Measurements from ENCODE around the gene C9.
"Not testable (repeated sequence)": the region's sequence is repeated elsewhere in the genome, so short reads cannot be mapped to it uniquely, and the experiment has no call there.

The C9 gene

DNA sequence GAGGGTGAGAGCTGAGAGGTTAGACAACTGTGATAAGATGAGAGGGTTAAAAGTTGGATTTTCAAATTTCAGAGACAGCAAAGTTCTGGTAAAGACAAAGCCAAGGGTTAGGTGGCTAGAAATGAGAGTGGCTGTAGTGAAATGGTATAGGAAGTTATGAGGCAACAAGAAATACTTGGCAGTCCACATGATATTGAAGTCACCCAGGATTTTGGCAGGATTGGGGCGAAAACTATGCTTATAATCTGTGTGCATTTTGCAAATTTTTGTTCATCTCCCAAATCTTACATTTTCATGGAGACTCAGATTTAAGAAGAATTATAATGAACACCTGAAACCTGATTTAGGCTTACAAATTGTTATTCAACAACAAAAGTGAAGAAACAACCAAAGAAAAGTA is 35.6 kb downstream of the C9 start:
- DNase-seq (ENCODE audit: low read depth) = no peak

DNA sequence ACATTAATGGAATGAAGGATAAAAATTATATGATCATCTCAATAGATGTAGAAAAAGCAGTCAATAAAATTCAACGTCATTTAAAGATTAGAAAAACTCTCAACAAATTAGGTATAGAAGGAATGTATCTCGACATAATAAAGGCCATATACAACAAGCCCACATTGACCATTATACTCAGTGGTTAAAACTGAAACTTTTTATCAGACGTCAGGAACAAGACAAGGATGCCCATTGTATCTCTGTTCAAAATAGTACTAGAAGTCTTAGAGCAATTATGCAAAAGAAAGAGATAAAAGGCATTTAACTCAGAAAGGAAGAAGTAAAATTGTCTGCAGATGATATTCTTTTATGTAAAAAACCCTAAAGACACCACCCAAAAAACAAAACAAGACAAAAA is 40.8 kb downstream of the C9 start:
- DNase-seq (ENCODE audit: low read depth) = no peak

DNA sequence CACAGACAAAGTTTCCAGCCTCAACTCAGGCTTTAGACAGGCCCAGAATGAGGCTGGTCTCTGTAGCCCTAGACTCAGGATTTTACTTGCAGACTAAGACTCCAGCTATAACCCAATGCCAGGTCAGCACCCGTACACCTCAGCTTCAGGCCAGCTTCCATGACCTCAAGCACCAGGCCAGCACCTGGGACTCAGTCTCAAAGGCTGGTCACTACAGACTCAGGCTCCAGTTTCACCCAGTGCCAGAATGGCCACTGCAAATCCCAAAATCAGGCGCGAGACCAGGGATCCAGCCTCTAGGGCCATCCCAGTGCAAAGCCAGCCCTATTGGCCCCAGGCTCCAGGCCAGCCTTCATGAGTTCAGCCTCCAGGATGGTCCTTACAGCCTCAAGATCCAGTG is 44.9 kb downstream of the C9 start:
- DNase-seq (ENCODE audit: low read depth) = no peak

DNA sequence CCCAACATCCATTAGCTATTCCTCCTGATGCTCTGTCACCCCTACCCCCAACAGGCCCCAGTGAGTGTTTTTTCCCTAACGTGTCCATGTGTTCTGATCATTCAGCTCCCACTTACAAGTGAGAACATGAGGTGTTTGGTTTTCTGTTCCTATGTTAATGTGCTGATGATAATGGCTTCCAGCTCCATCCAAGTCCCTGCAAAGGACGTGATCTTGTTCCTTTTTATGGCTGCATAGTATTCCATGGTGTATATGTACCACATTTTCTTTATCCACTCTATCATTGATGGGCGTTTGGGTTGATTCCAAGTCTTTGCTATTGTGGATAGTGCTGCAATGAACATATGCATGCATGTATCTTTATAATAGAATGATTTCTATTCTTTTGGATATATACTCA is 47.8 kb downstream of the C9 start:
- not testable (repeated sequence) for DNase-seq (ENCODE audit: low read depth)

DNA sequence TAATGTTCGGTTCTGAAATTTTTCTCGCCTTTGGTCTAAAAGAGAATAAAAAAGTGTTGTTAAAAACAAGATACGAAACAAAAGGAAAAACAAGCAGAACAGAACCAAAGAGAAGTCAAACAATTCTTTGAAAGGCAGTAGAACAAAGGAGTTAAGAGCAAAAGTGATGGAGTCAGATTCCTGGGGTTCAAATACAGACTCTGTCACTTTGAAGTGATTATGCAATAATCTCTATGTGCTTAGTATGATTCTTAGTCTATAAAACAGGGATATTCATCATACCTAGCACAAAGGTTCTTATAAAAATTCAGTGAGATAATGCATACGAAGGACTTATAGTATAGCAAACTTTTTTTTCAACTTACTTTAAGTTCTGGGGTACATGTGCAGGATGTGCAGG is 48.3 kb downstream of the C9 start:
- DNase-seq (ENCODE audit: low read depth) = no peak

DNA sequence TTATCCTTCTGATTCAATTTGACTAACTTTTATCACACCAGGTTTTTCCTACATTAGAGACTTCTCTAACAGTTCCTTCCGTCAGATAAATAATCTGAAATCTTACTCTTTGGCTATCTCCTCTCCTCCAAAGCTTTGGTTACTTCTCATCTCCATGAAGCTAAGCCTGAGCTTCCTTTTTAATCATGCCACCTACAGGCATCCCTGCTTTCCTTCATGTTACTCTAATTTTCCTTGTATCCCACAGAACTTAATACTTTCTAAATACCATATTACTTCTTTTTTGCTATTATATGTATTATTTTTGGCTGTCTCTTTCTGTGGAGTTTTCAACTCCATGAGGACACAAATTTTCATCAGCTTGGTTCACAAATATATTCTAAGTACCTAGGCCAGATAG is 49.7 kb downstream of the C9 start:
- no peak for DNase-seq (ENCODE audit: low read depth)

DNA sequence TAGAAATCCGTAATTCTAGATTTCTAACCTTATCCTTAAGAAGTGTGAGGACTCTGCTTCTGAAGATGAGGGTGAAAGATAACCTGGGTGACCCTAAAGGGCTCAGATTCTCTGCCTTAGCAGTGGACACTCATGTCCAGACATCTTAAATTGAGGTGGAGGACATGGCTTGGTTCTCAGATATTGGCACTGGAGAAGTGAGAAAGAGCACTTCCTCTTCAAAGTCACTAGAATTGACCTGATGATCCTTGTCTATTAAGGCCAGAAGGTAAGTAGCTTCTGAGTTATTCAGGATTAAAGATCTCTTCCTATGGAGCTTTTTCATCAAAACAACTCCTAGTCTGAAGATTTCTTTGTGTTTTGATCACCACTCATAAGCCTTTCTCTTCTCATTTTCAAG is 54.8 kb downstream of the C9 start:
- DNase-seq (ENCODE audit: low read depth) = no peak

GRCh38 chr5:39302472-39302871 is 61.8 kb downstream of the C9 start:
- DNase-seq (ENCODE audit: low read depth) = no peak

GRCh38 chr5:39301406-39301805 is 62.9 kb downstream of the C9 start:
- no peak for DNase-seq (ENCODE audit: low read depth)

GRCh38 chr5:39299962-39300361 is 64.3 kb downstream of the C9 start:
- DNase-seq (ENCODE audit: low read depth) = no peak

DNA sequence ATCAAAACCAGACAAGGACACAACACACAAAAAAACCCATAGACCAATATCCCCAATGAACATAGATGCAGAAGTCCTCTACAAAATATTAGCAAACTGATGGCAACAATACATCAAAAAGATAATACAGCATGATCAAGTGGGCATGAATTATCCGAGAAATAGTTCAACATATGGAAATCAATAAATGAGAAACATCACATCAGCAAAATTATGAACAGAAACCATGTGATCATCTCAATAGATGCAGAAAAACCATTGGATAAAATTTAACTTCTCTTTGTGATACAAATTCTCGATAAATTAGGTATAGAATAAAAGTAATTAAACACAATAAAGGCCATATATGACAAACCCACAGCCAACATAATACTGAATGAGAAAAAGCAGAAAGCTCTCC is 69.6 kb downstream of the C9 start:
- no peak for DNase-seq (ENCODE audit: low read depth)

GRCh38 chr5:39284552-39284951 is 79.7 kb downstream of the C9 start:
- no peak for DNase-seq (ENCODE audit: low read depth)

- peak; percentile 39 for DNase-seq (ENCODE audit: low read depth)
These were observed 81.0 kb downstream of the C9 start for GRCh38 chr5:39283231-39283818.

DNA sequence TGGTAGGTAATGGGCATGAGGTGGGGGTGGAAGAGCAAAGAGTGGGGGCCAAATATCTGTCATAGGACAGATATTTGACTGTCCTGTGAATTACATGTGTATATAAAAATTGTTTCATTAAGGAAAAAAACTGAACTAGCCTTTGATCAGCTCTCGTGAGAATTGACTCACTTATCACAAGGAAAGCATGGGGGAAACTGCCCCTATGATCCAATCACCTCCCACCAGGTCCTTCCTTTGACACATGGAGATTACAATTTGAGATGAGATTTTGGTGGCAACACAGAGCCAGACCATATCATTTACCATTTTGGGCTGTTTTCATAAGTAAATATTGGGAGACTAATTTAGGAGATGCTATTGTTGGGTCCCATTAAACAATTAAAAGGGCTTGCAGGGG is 81.7 kb downstream of the C9 start:
- DNase-seq (ENCODE audit: low read depth) = no peak

GRCh38 chr5:39275865-39276264 is 88.4 kb downstream of the C9 start:
- not testable (repeated sequence) for DNase-seq (ENCODE audit: low read depth)

DNA sequence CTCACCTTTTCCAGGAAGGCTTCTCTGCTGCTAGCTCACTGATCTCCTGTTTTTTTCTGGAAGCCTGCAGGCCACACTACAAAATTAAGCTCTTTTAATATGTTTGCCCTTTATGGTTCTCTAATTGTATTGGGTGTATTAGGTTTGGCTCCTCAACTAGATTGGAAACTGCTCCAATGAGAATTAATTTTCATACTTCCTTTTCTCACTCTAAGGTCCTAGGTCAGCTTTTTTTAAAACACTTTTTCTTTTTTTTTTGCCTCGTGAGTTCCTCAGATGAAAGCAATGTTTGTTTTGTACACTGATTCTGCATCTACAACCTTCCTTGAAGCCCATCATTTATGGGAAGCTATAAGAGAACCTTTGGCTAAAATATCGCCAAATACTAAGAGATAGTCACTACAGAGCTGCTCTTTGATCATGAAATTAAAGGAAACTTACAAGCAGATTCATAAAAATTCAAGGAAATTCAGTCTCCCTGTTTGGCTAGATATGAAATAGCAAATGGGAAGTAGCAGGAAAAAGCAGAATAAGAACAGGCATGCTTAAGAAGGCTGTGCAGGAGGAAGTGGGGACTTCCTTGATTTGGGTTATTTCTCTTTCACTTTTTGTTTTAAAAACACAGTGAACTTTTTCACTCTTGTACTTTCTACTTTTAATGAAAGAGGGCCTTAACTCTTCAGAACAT is 89.8 kb downstream of the C9 start:
- no peak for DNase-seq (ENCODE audit: low read depth)

DNA sequence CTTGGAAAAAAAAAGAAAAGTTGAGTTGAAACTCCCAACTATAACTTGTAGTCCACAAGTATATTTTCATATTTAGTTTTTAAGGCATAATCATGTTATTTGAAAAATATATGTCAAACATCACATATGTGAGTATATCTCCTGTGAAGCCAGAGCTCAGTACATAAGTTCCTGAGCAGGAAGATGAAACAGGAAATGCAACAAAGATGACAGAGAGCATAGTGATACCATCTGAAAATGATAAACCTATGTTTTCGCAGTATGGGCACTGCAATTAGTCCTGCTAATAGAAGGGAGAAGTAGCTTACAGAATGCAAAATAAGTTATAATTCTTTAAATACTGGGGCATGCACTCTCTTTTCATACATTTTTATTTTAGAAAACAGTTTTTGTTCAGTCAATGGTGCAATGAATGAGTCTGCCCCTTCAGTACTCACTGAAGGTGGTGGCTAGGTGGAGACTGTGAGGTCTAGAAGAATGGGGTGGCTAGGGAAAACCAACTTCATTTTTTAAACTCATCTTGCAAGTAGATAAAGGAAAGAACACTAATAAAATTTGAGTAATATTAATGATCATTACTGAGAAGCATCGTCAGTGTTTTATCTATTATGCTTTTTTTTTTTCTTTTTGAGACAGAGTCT is 90.9 kb downstream of the C9 start:
- no peak for DNase-seq (ENCODE audit: low read depth)

DNA sequence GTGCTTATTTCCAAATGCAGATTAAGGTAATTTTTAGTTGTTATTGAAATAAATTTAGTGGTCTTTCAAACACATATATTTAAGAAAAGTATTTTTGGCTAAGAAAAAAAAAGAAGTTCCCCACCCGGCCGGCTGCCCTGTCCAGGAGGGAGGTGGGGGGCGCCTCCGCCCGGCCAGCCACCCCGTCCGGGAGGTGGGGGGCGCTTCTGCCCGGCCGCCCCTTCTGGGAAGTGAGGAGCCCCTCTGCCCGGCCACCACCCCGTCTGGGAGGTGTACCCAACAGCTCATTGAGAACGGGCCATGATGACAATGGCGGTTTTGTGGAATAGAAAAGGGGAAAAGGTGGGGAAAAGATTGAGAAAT is 91.4 kb downstream of the C9 start:
- not testable (repeated sequence) for DNase-seq (ENCODE audit: low read depth)

- no peak for DNase-seq (ENCODE audit: low read depth)
These were observed 94.0 kb downstream of the C9 start for GRCh38 chr5:39270225-39270848.

DNA sequence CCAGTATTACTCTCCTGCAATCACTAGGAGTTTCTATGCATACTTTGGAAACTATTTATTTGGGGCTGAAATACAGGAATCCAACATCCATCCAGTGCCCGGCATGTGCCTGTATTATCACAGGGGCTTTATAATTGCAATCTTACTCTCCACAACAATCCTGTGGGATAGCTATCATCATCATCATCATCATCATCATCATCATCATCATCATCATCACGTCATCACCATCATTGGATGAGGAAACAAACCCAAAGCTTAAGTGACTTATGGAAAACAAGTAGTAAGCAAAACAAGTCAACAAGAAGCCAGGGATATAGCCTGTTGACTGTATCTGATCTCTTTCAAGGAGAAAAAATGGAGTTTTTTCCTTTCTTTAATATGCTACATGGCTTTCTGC is 97.1 kb downstream of the C9 start:
- no peak for DNase-seq (ENCODE audit: low read depth)

GRCh38 chr5:39266442-39266841 is 97.9 kb downstream of the C9 start:
- no peak for DNase-seq (ENCODE audit: low read depth)

DNA sequence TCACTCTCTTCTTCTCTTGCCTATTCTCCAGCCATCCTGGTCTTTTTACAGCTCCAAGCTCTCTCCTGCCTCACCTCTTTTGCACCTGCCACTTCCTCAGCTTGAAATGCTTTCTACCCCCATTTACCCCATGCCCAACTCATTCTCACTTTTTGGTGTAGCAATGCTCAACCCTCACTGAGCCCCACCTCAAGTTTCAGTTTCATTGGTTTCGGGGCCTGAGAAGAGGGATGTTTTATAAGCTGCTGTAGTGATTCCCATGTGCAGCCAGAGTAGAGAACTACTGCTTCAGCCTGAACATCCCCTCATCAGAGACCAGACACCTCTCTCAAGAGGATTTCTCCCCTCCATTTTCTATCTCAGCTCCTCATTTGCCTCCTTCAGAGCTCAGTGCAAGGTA is 99.8 kb downstream of the C9 start:
- DNase-seq (ENCODE audit: low read depth) = no peak

DNA sequence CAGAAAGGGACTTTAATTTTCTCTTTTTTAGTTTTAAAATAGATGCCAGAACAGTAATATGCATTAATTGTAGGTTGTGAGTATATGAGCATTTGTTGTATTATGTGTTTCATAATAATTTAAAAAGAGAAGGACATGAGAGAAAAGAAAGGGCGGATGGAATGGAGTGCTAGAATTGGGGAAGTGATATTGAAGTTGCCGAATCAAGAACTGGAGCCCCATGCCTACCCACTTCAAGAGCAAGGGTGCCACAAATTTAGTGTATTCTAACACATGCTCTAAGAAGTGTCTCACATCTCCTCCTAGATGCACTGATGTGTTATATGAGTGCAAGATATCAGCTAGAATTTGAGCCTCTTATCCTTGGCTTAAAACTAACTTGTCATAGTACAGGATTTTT is 101.3 kb downstream of the C9 start:
- no peak for DNase-seq (ENCODE audit: low read depth)

Measured in T-helper 22 cell (primary cell).